ENCODE measurements around the gene PLXNA4. TPM values are rescaled to one million over a fixed set of nuclear protein-coding genes. Genes with fewer than 3 reads are reported as not detected.

The PLXNA4 gene
- total RNA-seq, 1 donor from 2014 or later = 16.2 TPM

GRCh38 chr7:132250480-132251326 lies 325.6 kb downstream of the PLXNA4 start:
- Mint-ChIP-seq H3K9me3 (ENCODE audit: unreplicated experiment) (peaks cover 4% of the 10 kb centered on the region), H3K27ac (ENCODE audit: unreplicated experiment) (no peak overlapping the region), H3K4me1 (ENCODE audit: low read depth, unreplicated experiment) (peaks cover 22% of the 10 kb centered on the region), H3K4me3 (ENCODE audit: unreplicated experiment) (no peak overlapping the region), H3K36me3 (ENCODE audit: unreplicated experiment) (peaks cover 10% of the 10 kb centered on the region), H3K27me3 (ENCODE audit: unreplicated experiment) (peaks cover 6% of the 10 kb centered on the region)
- DNase-seq = no peak
- TF ChIP-seq CTCF (IDR thresholded peaks at IDR 0.05; ENCODE audit: partially characterized antibody, unreplicated experiment) = no peak

GRCh38 chr7:132249256-132249971 lies 326.9 kb downstream of the PLXNA4 start:
- peaks cover 16% of the 10 kb centered on the region for H3K4me1 Mint-ChIP-seq (ENCODE audit: low read depth, unreplicated experiment)
- H3K27ac Mint-ChIP-seq (ENCODE audit: unreplicated experiment) = no peak overlapping the region
- H3K36me3 Mint-ChIP-seq (ENCODE audit: unreplicated experiment) = peaks cover 10% of the 10 kb centered on the region
- no peak for DNase-seq
- peaks cover 5% of the 10 kb centered on the region for H3K9me3 Mint-ChIP-seq (ENCODE audit: unreplicated experiment)
- H3K27me3 Mint-ChIP-seq (ENCODE audit: unreplicated experiment) = peaks cover 6% of the 10 kb centered on the region
- no peak for TF ChIP-seq CTCF (IDR thresholded peaks at IDR 0.05; ENCODE audit: partially characterized antibody, unreplicated experiment)
- H3K4me3 Mint-ChIP-seq (ENCODE audit: unreplicated experiment) = no peak overlapping the region

- H3K36me3 Mint-ChIP-seq (ENCODE audit: unreplicated experiment) = peaks cover 10% of the 10 kb centered on the region
- peaks cover 16% of the 10 kb centered on the region for H3K4me1 Mint-ChIP-seq (ENCODE audit: low read depth, unreplicated experiment)
- H3K4me3 Mint-ChIP-seq (ENCODE audit: unreplicated experiment) = no peak overlapping the region
- peaks cover 6% of the 10 kb centered on the region for H3K27me3 Mint-ChIP-seq (ENCODE audit: unreplicated experiment)
- no peak overlapping the region for H3K27ac Mint-ChIP-seq (ENCODE audit: unreplicated experiment)
- no peak for DNase-seq
- TF ChIP-seq CTCF (IDR thresholded peaks at IDR 0.05; ENCODE audit: partially characterized antibody, unreplicated experiment) = no peak
- H3K9me3 Mint-ChIP-seq (ENCODE audit: unreplicated experiment) = peaks cover 5% of the 10 kb centered on the region
Measured at GRCh38 chr7:132248841-132249240, 327.4 kb downstream of the PLXNA4 start.

- H3K27ac Mint-ChIP-seq (ENCODE audit: unreplicated experiment) = peak overlapping the region; percentile 22
Measured at GRCh38 chr7:132247995-132248618, 328.2 kb downstream of the PLXNA4 start.

More at GRCh38 chr7:132247995-132248618, 328.2 kb downstream of the PLXNA4 start:
- H3K4me1 Mint-ChIP-seq (ENCODE audit: low read depth, unreplicated experiment) = peaks cover 16% of the 10 kb centered on the region
- peaks cover 6% of the 10 kb centered on the region for H3K27me3 Mint-ChIP-seq (ENCODE audit: unreplicated experiment)
- no peak for TF ChIP-seq CTCF (IDR thresholded peaks at IDR 0.05; ENCODE audit: partially characterized antibody, unreplicated experiment)
- H3K36me3 Mint-ChIP-seq (ENCODE audit: unreplicated experiment) = peaks cover 10% of the 10 kb centered on the region
- peaks cover 3% of the 10 kb centered on the region for H3K9me3 Mint-ChIP-seq (ENCODE audit: unreplicated experiment)
- H3K4me3 Mint-ChIP-seq (ENCODE audit: unreplicated experiment) = no peak overlapping the region
- no peak for DNase-seq
